Measurements from ENCODE around the gene ZBTB32. TPM values are rescaled to one million over a fixed set of nuclear protein-coding genes. Genes with fewer than 3 reads are reported as not detected.

ZBTB32 gene
- total and polyA plus RNA-seq, 2 of the 8 experiments (the other 6 are each of a cell fraction or from before 2014, with no cell fraction given): 0.11 to 0.50 TPM

- Histone ChIP-seq H3K4me1 (replicated peaks in 1 of 4; ENCODE audit: control insufficient read depth in 3 of 4, insufficient read depth in 4 of 4, low read length in 3 of 4) (peaks cover 0 to 3% (median 0%) of the 10 kb centered on the region in 4 experiments; a peak in 2 of 7 replicates), H2BK12ac (ENCODE audit: low read depth, low read length) (0 out of 2 replicates have a peak overlapping the region, but pooled peaks have one; percentile 29), H3K36me3 (ENCODE audit: control insufficient read depth in 2 of 4, insufficient read depth in 4 of 4, low read length in 3 of 4) (no peaks in the 10 kb centered on the region), H3K23me2 (ENCODE audit: low read depth, low read length) (no peaks in the 10 kb centered on the region; the same call in 1 of the 2 replicates), H4K91ac (replicated peaks; ENCODE audit: insufficient read length, low read length) (peak overlapping the region; percentile 7), H3K79me2 (ENCODE audit: control insufficient read depth in 1 of 2, insufficient read depth in 2 of 2, low read length in 2 of 2) (no peaks in the 10 kb centered on the region), H3K79me1 (ENCODE audit: low read depth, low read length) (no peaks in the 10 kb centered on the region), H3K9me3 (ENCODE audit: insufficient read depth in 2 of 2, low read depth in 1 of 2, low read length in 1 of 2) (no peaks in the 10 kb centered on the region), H3K4me2 (ENCODE audit: insufficient read depth in 1 of 2, low read depth in 2 of 2, low read length in 2 of 2) (peak overlapping the region; percentile 59 to 76), H2AFZ (ENCODE audit: low read length) (peak overlapping the region; percentile 95), H4K5ac (ENCODE audit: insufficient read length, low read depth, low read length) (peak overlapping the region; percentile 40), H2BK5ac (ENCODE audit: low read depth, low read length) (peak overlapping the region; percentile 67; the same call in 1 of the 2 replicates), H3K14ac (ENCODE audit: insufficient read length) (no peak overlapping the region), H3K27ac (ENCODE audit: low read depth, low read length) (peak overlapping the region; percentile 29; the same call in 1 of the 2 replicates), H3K4me3 (ENCODE audit: extremely low read depth in 1 of 4, insufficient read depth in 2 of 4, low read depth in 3 of 4, low read length in 4 of 4) (peak overlapping the region; percentile 61 to 77 (median 62)), H3K56ac (replicated peaks; ENCODE audit: insufficient read length, low read depth, low read length) (no peak overlapping the region), H2BK120ac (replicated peaks; ENCODE audit: low read depth, low read length) (no peak overlapping the region), H3K4ac (replicated peaks; ENCODE audit: insufficient read length, low read depth, low read length) (no peak overlapping the region), H3K27me3 (replicated peaks in 1 of 4; ENCODE audit: control insufficient read depth in 3 of 4, extremely low read depth in 1 of 4, insufficient read depth in 3 of 4, low read length in 3 of 4) (peaks cover 0 to 4% (median 1%) of the 10 kb centered on the region in 4 experiments; a peak in 1 of 7 replicates), H2AK5ac (ENCODE audit: low read depth, low read length) (no peak overlapping the region), H4K8ac (ENCODE audit: extremely low read depth, insufficient read depth, low read length) (peak overlapping the region; percentile 75), H2BK20ac (ENCODE audit: low read length) (no peak overlapping the region), H3K23ac (ENCODE audit: insufficient read length) (no peak overlapping the region), H4K20me1 (replicated peaks in 1 of 2; ENCODE audit: control insufficient read depth in 1 of 2, insufficient read depth in 2 of 2, low read length in 2 of 2) (no peaks in the 10 kb centered on the region), H2BK15ac (ENCODE audit: low read length) (no peak overlapping the region; the same call in 1 of the 2 replicates), H3K9ac (replicated peaks in 1 of 4; ENCODE audit: extremely low read depth in 1 of 4, low read depth in 3 of 4, low read length in 3 of 4) (peak overlapping the region in 2 of 4 experiments; percentile 8 to 10; a peak in 2 of 7 replicates), H3K18ac (ENCODE audit: extremely low read depth, low read length) (0 out of 2 replicates have a peak overlapping the region, but pooled peaks have one; percentile 40)
- ChIA-PET POLR2A (ENCODE audit: partially characterized antibody) (interaction anchor here (0.6 to 1.9 kb wide), 6 partner anchors 13 to 31 kb away, joined by 3 to 5 read pairs (median 4); partner anchors contain the start of gene COX6B1), CTCF (ENCODE audit: partially characterized antibody) (interaction anchor here (0.6 to 2.2 kb wide), 8 partner anchors 9 to 229 kb away, joined by 3 to 9 read pairs (median 4); no protein-coding TSS in a partner anchor)
- FAIRE-seq: peak; percentile 62
- peak; percentile 21 to 89 for DNase-seq (ENCODE audit: low read depth in 1 of 2, low spot score in 2 of 2)
- 8% methylated on average over 28 of the region's 39 CpGs; no CpG with 5 or more reads in 1 of the 2 experiments for WGBS, 2 experiments (ENCODE audit: extremely low coverage in 1 of 2, insufficient coverage in 1 of 2, insufficient read length in 1 of 2, insufficient replicate concordance in 2 of 2, low coverage in 1 of 2, low lambda C conversion rate in 2 of 2, missing lambda C conversion rate in 1 of 2)
- peak; percentile 98 for TF ChIP-seq KDM4A (IDR thresholded peaks at IDR 0.05; ENCODE audit: low read depth, low read length, severe bottlenecking)
- peak; percentile 55; the same call in 1 of the 2 replicates for TF ChIP-seq MAX (IDR thresholded peaks at IDR 0.05)
- 0 out of 2 replicates have a peak, but pooled peaks have one; percentile 28 for TF ChIP-seq POLR2AphosphoS5 (IDR thresholded peaks at IDR 0.05; ENCODE audit: low read depth, low read length)
- TF ChIP-seq SIN3A (conservative IDR thresholded peaks at IDR 0.05 in 1 of 2, IDR thresholded peaks at IDR 0.05 in 1 of 2; ENCODE audit: low read depth in 1 of 2, low read length in 2 of 2): no peak
- no peak for TF ChIP-seq NRF1 (IDR thresholded peaks at IDR 0.05; ENCODE audit: low read depth, low read length)
- peak; percentile 70 for TF ChIP-seq CREB1 (IDR thresholded peaks at IDR 0.05)
- no peak; a peak in 1 of 3 replicates for TF ChIP-seq POLR2A (IDR thresholded peaks at IDR 0.05; ENCODE audit: control extremely low read depth in 1 of 2, low read depth in 2 of 2, low read length in 2 of 2)
- TF ChIP-seq PHF8 (conservative IDR thresholded peaks at IDR 0.05; ENCODE audit: low read depth, low read length): no peak
- no peak for TF ChIP-seq KDM5A (IDR thresholded peaks at IDR 0.05; ENCODE audit: low read length)
- peak; percentile 47 for TF ChIP-seq ASH2L (IDR thresholded peaks at IDR 0.05; ENCODE audit: low read length)
- TF ChIP-seq RFX5 (IDR thresholded peaks at IDR 0.05; ENCODE audit: borderline replicate concordance, low read depth, low read length): no peak
Observed at GRCh38 chr19:35673121-35673804, 31.1 kb upstream of the ZBTB32 start.
